LNCAP (cell line): ENCODE measurements around the gene SLC12A3.

ENCODE experiments used
- CTCF ChIP-seq: fragments of 450-650 bp; IDR thresholded peaks from 2 replicates; pipeline ENCODE4 v1.5.1; 2017; ENCODE audit warnings: mild to moderate bottlenecking

Gene SLC12A3

GRCh38 chr16:56856876-56857447 is 8.0 kb upstream of the SLC12A3 start:
- no peak for TF ChIP-seq CTCF

GRCh38 chr16:56858374-56858773 is 6.6 kb upstream of the SLC12A3 start:
- TF ChIP-seq CTCF, result no peak

GRCh38 chr16:56859636-56860035 is 5.4 kb upstream of the SLC12A3 start:
- no peak for TF ChIP-seq CTCF

GRCh38 chr16:56860226-56861020 is 4.6 kb upstream of the SLC12A3 start:
- TF ChIP-seq CTCF, result no peak

GRCh38 chr16:56861092-56861610 is 3.9 kb upstream of the SLC12A3 start:
- no peak for TF ChIP-seq CTCF

DNA sequence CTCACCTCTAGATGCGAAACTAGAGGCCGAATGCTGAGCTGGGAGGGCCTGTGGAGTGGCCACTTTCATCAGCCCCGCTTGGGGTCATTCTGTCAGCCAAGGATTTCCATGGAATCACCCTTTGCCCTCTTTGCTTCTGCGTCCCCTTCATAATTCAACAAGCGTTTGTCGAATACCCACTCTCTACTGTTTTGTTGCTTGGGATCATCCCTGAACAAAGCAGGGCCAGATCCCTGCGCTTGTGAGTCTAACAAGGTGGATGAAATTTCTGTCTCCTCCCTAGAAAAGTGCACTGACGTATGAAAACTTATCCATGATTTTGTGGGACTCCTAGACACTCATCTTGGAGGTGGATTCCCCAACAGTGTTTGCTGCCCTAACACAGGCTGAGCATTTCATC is 3.3 kb upstream of the SLC12A3 start:
- TF ChIP-seq CTCF, result no peak

GRCh38 chr16:56862776-56863175 is 2.2 kb upstream of the SLC12A3 start:
- no peak for TF ChIP-seq CTCF
